ENCODE measurements around the gene NDEL1. TPM values are rescaled to one million over a fixed set of nuclear protein-coding genes. Genes with fewer than 3 reads are reported as not detected.

The NDEL1 gene
- total and polyA plus RNA-seq, 3 donors from 2014 or later, result 51.2 to 85.4 (median 73.1) TPM

- H3K27me3 ChIP-seq, result no peaks in the 10 kb centered on the region
- H3K4me1 ChIP-seq, result peaks cover 16% of the 10 kb centered on the region
- no peak overlapping the region for H3K4me3 ChIP-seq
- no peaks in the 10 kb centered on the region for H3K36me3 ChIP-seq (ENCODE audit: low read depth, missing control alignments)
- DNase-seq, result no peak
- TF ChIP-seq POLR2A (IDR thresholded peaks at IDR 0.05) (no peak), CTCF (IDR thresholded peaks at IDR 0.05) (no peak)
- intact Hi-C loops (cut with DNase I; ENCODE audit: low total_unique reads), result no loop called here
- H3K9me3 ChIP-seq, result no peaks in the 10 kb centered on the region
- no peak overlapping the region for H3K27ac ChIP-seq
- 95 to 96% methylated on average over 1 of the region's 1 CpG for WGBS, 2 donors
These were observed 48.8 kb downstream of the NDEL1 start for GRCh38 chr17:8484465-8484864.

- Histone ChIP-seq H3K36me3 (ENCODE audit: low read depth, missing control alignments) (no peaks in the 10 kb centered on the region), H3K9me3 (no peaks in the 10 kb centered on the region), H3K27ac (no peak overlapping the region), H3K4me3 (no peak overlapping the region), H3K27me3 (no peaks in the 10 kb centered on the region), H3K4me1 (peaks cover 9% of the 10 kb centered on the region)
- intact Hi-C loops (cut with DNase I; ENCODE audit: low total_unique reads), result no loop called here
- no peak for DNase-seq
- no peak for TF ChIP-seq POLR2A (IDR thresholded peaks at IDR 0.05)
- no peak for TF ChIP-seq CTCF (IDR thresholded peaks at IDR 0.05)
- 95 to 97% methylated on average over 1 of the region's 1 CpG for WGBS, 2 donors
These were observed 49.8 kb downstream of the NDEL1 start for GRCh38 chr17:8485491-8485890.

GRCh38 chr17:8487130-8487645, 51.5 kb downstream of the NDEL1 start:
- no peaks in the 10 kb centered on the region for H3K27me3 ChIP-seq
- H3K36me3 ChIP-seq (ENCODE audit: low read depth, missing control alignments), result no peaks in the 10 kb centered on the region
- TF ChIP-seq CTCF (IDR thresholded peaks at IDR 0.05), result no peak
- TF ChIP-seq POLR2A (IDR thresholded peaks at IDR 0.05), result no peak
- intact Hi-C loops (cut with DNase I; ENCODE audit: low total_unique reads), result no loop called here
- WGBS, 2 donors, result 81 to 88% methylated on average over 19 of the region's 19 CpGs
- no peak for DNase-seq
- no peak overlapping the region for H3K27ac ChIP-seq
- no peak overlapping the region for H3K4me3 ChIP-seq
- no peaks in the 10 kb centered on the region for H3K4me1 ChIP-seq
- no peaks in the 10 kb centered on the region for H3K9me3 ChIP-seq

- Histone ChIP-seq H3K36me3 (ENCODE audit: low read depth, missing control alignments) (no peaks in the 10 kb centered on the region), H3K4me1 (no peaks in the 10 kb centered on the region), H3K27ac (no peak overlapping the region), H3K4me3 (no peak overlapping the region), H3K27me3 (no peaks in the 10 kb centered on the region), H3K9me3 (no peaks in the 10 kb centered on the region)
- TF ChIP-seq POLR2A (IDR thresholded peaks at IDR 0.05), result no peak
- TF ChIP-seq CTCF (IDR thresholded peaks at IDR 0.05), result no peak
- WGBS, 2 donors, result 91 to 93% methylated on average over 5 of the region's 5 CpGs
- DNase-seq, result no peak
- intact Hi-C loops (cut with DNase I; ENCODE audit: low total_unique reads), result no loop called here
These were observed 52.1 kb downstream of the NDEL1 start for GRCh38 chr17:8487743-8488142.

GRCh38 chr17:8488491-8488890, 52.8 kb downstream of the NDEL1 start:
- Histone ChIP-seq H3K27ac (no peak overlapping the region), H3K9me3 (no peaks in the 10 kb centered on the region), H3K4me1 (no peaks in the 10 kb centered on the region), H3K4me3 (no peak overlapping the region), H3K36me3 (ENCODE audit: low read depth, missing control alignments) (no peaks in the 10 kb centered on the region), H3K27me3 (no peaks in the 10 kb centered on the region)
- intact Hi-C loops (cut with DNase I; ENCODE audit: low total_unique reads), result no loop called here
- TF ChIP-seq POLR2A (IDR thresholded peaks at IDR 0.05), result no peak
- no peak for TF ChIP-seq CTCF (IDR thresholded peaks at IDR 0.05)
- WGBS, 2 donors, result 98 to 100% methylated on average over 6 of the region's 6 CpGs
- DNase-seq, result no peak
